Measurements from ENCODE around the gene TMEM239. TPM values are rescaled to one million over a fixed set of nuclear protein-coding genes. Genes with fewer than 3 reads are reported as not detected.
A peak's percentile ranks its signal among the peaks of the same experiment; 100 is the strongest.

The TMEM239 gene
- total and polyA plus RNA-seq, 2 of the 8 experiments (the other 6 are each of a cell fraction or from before 2014, with no cell fraction given): not detected

- peaks cover 0 to 6% of the 10 kb centered on the region in 2 experiments for H4K20me1 ChIP-seq (replicated peaks in 1 of 2; ENCODE audit: control insufficient read depth in 1 of 2, insufficient read depth in 2 of 2, low read length in 2 of 2)
- peak within 1 kb of the TSS; percentile 97 for H3K23ac ChIP-seq (ENCODE audit: insufficient read length)
- CTCF ChIA-PET (ENCODE audit: partially characterized antibody): interaction anchor here (0.6 to 1.8 kb wide), 15 partner anchors 10 to 277 kb away, joined by 3 to 9 read pairs (median 3); partner anchors contain the start of gene TMEM239
- peak within 1 kb of the TSS; percentile 93 for H3K18ac ChIP-seq (ENCODE audit: extremely low read depth, low read length)
- H2BK20ac ChIP-seq (ENCODE audit: low read length): peak within 1 kb of the TSS; percentile 34; the same call in 1 of the 2 replicates
- WGBS, 2 experiments (ENCODE audit: extremely low coverage in 1 of 2, insufficient coverage in 1 of 2, insufficient read length in 1 of 2, insufficient replicate concordance in 2 of 2, low coverage in 1 of 2, low lambda C conversion rate in 2 of 2, missing lambda C conversion rate in 1 of 2): 2% methylated on average over 17 of the region's 52 CpGs; no CpG with 5 or more reads in 1 of the 2 experiments
- peak within 1 kb of the TSS; percentile 100 for H3K4ac ChIP-seq (replicated peaks; ENCODE audit: insufficient read length, low read depth, low read length)
- peak within 1 kb of the TSS; percentile 87 for H3K56ac ChIP-seq (replicated peaks; ENCODE audit: insufficient read length, low read depth, low read length)
- H2BK12ac ChIP-seq (ENCODE audit: low read depth, low read length): peak within 1 kb of the TSS; percentile 85; the same call in 1 of the 2 replicates
- H2AFZ ChIP-seq (ENCODE audit: low read length): peak within 1 kb of the TSS; percentile 95
- peak within 1 kb of the TSS; percentile 68; the same call in 1 of the 2 replicates for H2AK5ac ChIP-seq (ENCODE audit: low read depth, low read length)
- H3K14ac ChIP-seq (ENCODE audit: insufficient read length): no peak within 1 kb of the TSS
- peak within 1 kb of the TSS; percentile 84 for H4K8ac ChIP-seq (ENCODE audit: extremely low read depth, insufficient read depth, low read length)
- H3K36me3 ChIP-seq (ENCODE audit: control insufficient read depth in 2 of 4, insufficient read depth in 4 of 4, low read length in 3 of 4): peaks cover 11 to 25% (median 18%) of the 10 kb centered on the region in 4 experiments; a peak in 6 of 8 replicates
- FAIRE-seq (peak; percentile 58), DNase-seq (ENCODE audit: low read depth in 1 of 2, low spot score in 2 of 2) (peak in 1 of 2 experiments; percentile 83)
- peak within 1 kb of the TSS; percentile 79; the same call in 1 of the 2 replicates for H2BK5ac ChIP-seq (ENCODE audit: low read depth, low read length)
- H4K5ac ChIP-seq (ENCODE audit: insufficient read length, low read depth, low read length): peak within 1 kb of the TSS; percentile 87
- peaks cover 0 to 27% (median 12%) of the 10 kb centered on the region in 4 experiments; a peak in 6 of 7 replicates for H3K4me1 ChIP-seq (replicated peaks in 1 of 4; ENCODE audit: control insufficient read depth in 3 of 4, insufficient read depth in 4 of 4, low read length in 3 of 4)
- peak within 1 kb of the TSS; percentile 16 to 60 (median 39); a peak in 6 of 7 replicates for H3K9ac ChIP-seq (replicated peaks in 1 of 4; ENCODE audit: extremely low read depth in 1 of 4, low read depth in 3 of 4, low read length in 3 of 4)
- peak within 1 kb of the TSS; percentile 81 for H2BK15ac ChIP-seq (ENCODE audit: low read length)
- H2BK120ac ChIP-seq (replicated peaks; ENCODE audit: low read depth, low read length): peak within 1 kb of the TSS; percentile 88
- no peaks in the 10 kb centered on the region for H3K9me3 ChIP-seq (ENCODE audit: insufficient read depth in 2 of 2, low read depth in 1 of 2, low read length in 1 of 2)
- peak within 1 kb of the TSS; percentile 100 for H4K91ac ChIP-seq (replicated peaks; ENCODE audit: insufficient read length, low read length)
- POLR2A ChIA-PET (ENCODE audit: partially characterized antibody): interaction anchor here (0.6 to 2.3 kb wide), 8 partner anchors 11 to 331 kb away, joined by 3 to 14 read pairs (median 3); no protein-coding TSS in a partner anchor
- H3K79me2 ChIP-seq (ENCODE audit: control insufficient read depth in 1 of 2, insufficient read depth in 2 of 2, low read length in 2 of 2): no peaks in the 10 kb centered on the region
- peaks cover 17% of the 10 kb centered on the region for H3K23me2 ChIP-seq (ENCODE audit: low read depth, low read length)
- no peak within 1 kb of the TSS for H3K27ac ChIP-seq (ENCODE audit: low read depth, low read length)
- H3K79me1 ChIP-seq (ENCODE audit: low read depth, low read length): no peaks in the 10 kb centered on the region; the same call in 1 of the 2 replicates
- H3K4me3 ChIP-seq (ENCODE audit: extremely low read depth in 1 of 4, insufficient read depth in 2 of 4, low read depth in 3 of 4, low read length in 4 of 4): peak within 1 kb of the TSS; percentile 73 to 96 (median 77)
- peaks cover 30 to 49% (median 47%) of the 10 kb centered on the region in 4 experiments for H3K27me3 ChIP-seq (replicated peaks in 1 of 4; ENCODE audit: control insufficient read depth in 3 of 4, extremely low read depth in 1 of 4, insufficient read depth in 3 of 4, low read length in 3 of 4)
- H3K4me2 ChIP-seq (ENCODE audit: insufficient read depth in 1 of 2, low read depth in 2 of 2, low read length in 2 of 2): peak within 1 kb of the TSS; percentile 97
- TF ChIP-seq NRF1 (IDR thresholded peaks at IDR 0.05; ENCODE audit: low read depth, low read length) (no peak), RNF2 (IDR thresholded peaks at IDR 0.05; ENCODE audit: borderline replicate concordance, low read depth, low read length, missing control alignments, poor library complexity, severe bottlenecking) (no peak), SIN3A (conservative IDR thresholded peaks at IDR 0.05 in 1 of 2, IDR thresholded peaks at IDR 0.05 in 1 of 2; ENCODE audit: low read depth in 1 of 2, low read length in 2 of 2) (0 out of 4 replicates have a peak, but pooled peaks of 1 of the 2 experiments have one; percentile 22), EZH2 (IDR thresholded peaks at IDR 0.05; ENCODE audit: low read depth, low read length, severe bottlenecking) (peak; percentile 30), TAF1 (IDR thresholded peaks at IDR 0.05; ENCODE audit: low read depth, low read length) (0 out of 2 replicates have a peak, but pooled peaks have one; percentile 25), JUND (IDR thresholded peaks at IDR 0.05; ENCODE audit: low read length) (no peak), RAD21 (IDR thresholded peaks at IDR 0.05 in 1 of 2, conservative IDR thresholded peaks at IDR 0.05 in 1 of 2; ENCODE audit: low read depth in 2 of 2, low read length in 2 of 2) (peak in 1 of 2 experiments; percentile 28; a peak in 1 of 4 replicates), KDM4A (IDR thresholded peaks at IDR 0.05; ENCODE audit: low read depth, low read length, severe bottlenecking) (peak; percentile 92), RBBP5 (IDR thresholded peaks at IDR 0.05; ENCODE audit: borderline replicate concordance, low read depth, low read length) (no peak)
These were observed 15.5 kb upstream of the TMEM239 start, which contains the start of gene CPXM1 for GRCh38 chr20:2800521-2801285. Gene CPXM1 (minus strand): TSS chr20:2800627. CDS start chr20:2800572, 55 bp downstream.

All from H1 (cell line).